ENCODE measurements around the gene PHOX2A. TPM values are rescaled to one million over a fixed set of nuclear protein-coding genes. Genes with fewer than 3 reads are reported as not detected.

Gene PHOX2A
- total and polyA plus RNA-seq, 5 experiments from 2014 or later, result not detected

GRCh38 chr11:72244361-72245262 is 636 bp upstream of the PHOX2A start:
- Mint-ChIP-seq H3K27me3 (peaks cover 28 to 51% (median 42%) of the 10 kb centered on the region in 5 donors), H3K4me3 (peak overlapping the region in 9 of 10 donors; percentile 6 to 81 (median 26)), H3K9me3 (peaks cover 0 to 7% (median 0%) of the 10 kb centered on the region in 9 donors), H3K36me3 (peaks cover 0 to 7% (median 1%) of the 10 kb centered on the region in 3 donors), H3K4me1 (peaks cover 26 to 31% (median 27%) of the 10 kb centered on the region in 4 donors), H3K27ac (peak overlapping the region in 1 of 10 donors; percentile 71)
- POLR2A ChIA-PET, result no interaction called here
- no peak for ATAC-seq
- no peak for DNase-seq

- Mint-ChIP-seq H3K4me3 (peak overlapping the region in 9 of 10 donors; percentile 6 to 74 (median 58)), H3K27me3 (peaks cover 30 to 48% (median 44%) of the 10 kb centered on the region in 5 donors), H3K27ac (no peak overlapping the region), H3K9me3 (peaks cover 0 to 7% (median 0%) of the 10 kb centered on the region in 9 donors), H3K4me1 (peaks cover 28 to 40% (median 34%) of the 10 kb centered on the region in 4 donors), H3K36me3 (peaks cover 0 to 9% (median 1%) of the 10 kb centered on the region in 3 donors)
- DNase-seq (no peak), ATAC-seq (no peak)
- POLR2A ChIA-PET, result no interaction called here
Measured at GRCh38 chr11:72243173-72244059, 560 bp downstream of the PHOX2A start.

GRCh38 chr11:72242141-72242540 is 1.8 kb downstream of the PHOX2A start:
- peak overlapping the region in 7 of 10 donors; percentile 3 to 54 (median 13) for H3K4me3 Mint-ChIP-seq
- POLR2A ChIA-PET, result no interaction called here

GRCh38 chr11:72241291-72241781 is 2.6 kb downstream of the PHOX2A start:
- ATAC-seq, result no peak
- peak overlapping the region in 8 of 10 donors; percentile 1 to 79 (median 60) for H3K4me3 Mint-ChIP-seq
- POLR2A ChIA-PET, result interaction anchor here (1.0 kb wide), 1 partner anchor 18 kb away, joined by 4 read pairs; no protein-coding TSS in a partner anchor

More at GRCh38 chr11:72242141-72242540, 1.8 kb downstream of the PHOX2A start:
- Mint-ChIP-seq H3K27ac (no peak overlapping the region), H3K36me3 (peaks cover 0 to 10% (median 1%) of the 10 kb centered on the region in 3 donors), H3K27me3 (peaks cover 30 to 47% (median 39%) of the 10 kb centered on the region in 5 donors), H3K4me1 (peaks cover 28 to 40% (median 34%) of the 10 kb centered on the region in 4 donors), H3K9me3 (peaks cover 0 to 7% (median 0%) of the 10 kb centered on the region in 9 donors)
- DNase-seq, result no peak
- no peak for ATAC-seq

GRCh38 chr11:72240461-72241290 is 3.3 kb downstream of the PHOX2A start:
- H3K9me3 Mint-ChIP-seq, result peaks cover 0 to 7% (median 0%) of the 10 kb centered on the region in 9 donors
- POLR2A ChIA-PET, result interaction anchor here (1.0 kb wide), 1 partner anchor 17 kb away, joined by 4 read pairs; no protein-coding TSS in a partner anchor
- peak overlapping the region; percentile 55 to 87 (median 78) for H3K4me3 Mint-ChIP-seq
- H3K27me3 Mint-ChIP-seq, result peaks cover 30 to 47% (median 39%) of the 10 kb centered on the region in 5 donors
- H3K36me3 Mint-ChIP-seq, result peaks cover 0 to 22% (median 1%) of the 10 kb centered on the region in 3 donors
- H3K27ac Mint-ChIP-seq, result peak overlapping the region in 5 of 10 donors; percentile 15 to 76 (median 63)
- DNase-seq (no peak), ATAC-seq (peak; percentile 17 to 42)
- H3K4me1 Mint-ChIP-seq, result peaks cover 28 to 40% (median 34%) of the 10 kb centered on the region in 4 donors

More at GRCh38 chr11:72241291-72241781, 2.6 kb downstream of the PHOX2A start:
- Mint-ChIP-seq H3K9me3 (peaks cover 0 to 7% (median 0%) of the 10 kb centered on the region in 9 donors), H3K36me3 (peaks cover 0 to 17% (median 1%) of the 10 kb centered on the region in 3 donors), H3K4me1 (peaks cover 28 to 40% (median 34%) of the 10 kb centered on the region in 4 donors), H3K27me3 (peaks cover 30 to 47% (median 39%) of the 10 kb centered on the region in 5 donors), H3K27ac (no peak overlapping the region)
- no peak for DNase-seq

GRCh38 chr11:72239849-72240460 is 4.0 kb downstream of the PHOX2A start:
- DNase-seq (no peak), ATAC-seq (peak in 1 of 2 donors; percentile 29)
- H3K4me1 Mint-ChIP-seq, result peaks cover 28 to 40% (median 34%) of the 10 kb centered on the region in 4 donors
- POLR2A ChIA-PET, result no interaction called here
- peaks cover 30 to 47% (median 39%) of the 10 kb centered on the region in 5 donors for H3K27me3 Mint-ChIP-seq
- peaks cover 0 to 22% (median 1%) of the 10 kb centered on the region in 3 donors for H3K36me3 Mint-ChIP-seq
- peaks cover 0 to 7% (median 0%) of the 10 kb centered on the region in 9 donors for H3K9me3 Mint-ChIP-seq
- H3K4me3 Mint-ChIP-seq, result peak overlapping the region in 9 of 10 donors; percentile 61 to 87 (median 79)
- H3K27ac Mint-ChIP-seq, result peak overlapping the region in 2 of 10 donors; percentile 69 to 76

GRCh38 chr11:72239313-72239848 is 4.6 kb downstream of the PHOX2A start:
- Mint-ChIP-seq H3K4me1 (peaks cover 28 to 44% (median 34%) of the 10 kb centered on the region in 4 donors), H3K4me3 (peak overlapping the region in 9 of 10 donors; percentile 28 to 82 (median 68)), H3K9me3 (peaks cover 0 to 7% (median 0%) of the 10 kb centered on the region in 9 donors), H3K36me3 (peaks cover 0 to 23% (median 1%) of the 10 kb centered on the region in 3 donors), H3K27ac (no peak overlapping the region), H3K27me3 (peaks cover 25 to 47% (median 33%) of the 10 kb centered on the region in 5 donors)
- ATAC-seq (peak in 1 of 2 donors; percentile 24), DNase-seq (no peak)
- POLR2A ChIA-PET, result no interaction called here

- H3K36me3 Mint-ChIP-seq, result peaks cover 0 to 28% (median 1%) of the 10 kb centered on the region in 3 donors
- peaks cover 25 to 47% (median 33%) of the 10 kb centered on the region in 5 donors for H3K27me3 Mint-ChIP-seq
- POLR2A ChIA-PET, result interaction anchor here (0.5 kb wide), 1 partner anchor 12 kb away, joined by 4 read pairs; no protein-coding TSS in a partner anchor
- H3K27ac Mint-ChIP-seq, result no peak overlapping the region
- no peak for DNase-seq
- H3K4me3 Mint-ChIP-seq, result peak overlapping the region in 1 of 10 donors; percentile 75
- H3K4me1 Mint-ChIP-seq, result peaks cover 31 to 49% (median 37%) of the 10 kb centered on the region in 4 donors
- H3K9me3 Mint-ChIP-seq, result peaks cover 0 to 7% (median 0%) of the 10 kb centered on the region in 9 donors
- ATAC-seq, result no peak
Measured at GRCh38 chr11:72238492-72239312, 5.3 kb downstream of the PHOX2A start.

GRCh38 chr11:72238040-72238450 is 5.9 kb downstream of the PHOX2A start:
- POLR2A ChIA-PET, result interaction anchor here (0.5 to 2.4 kb wide), 2 partner anchors 12 to 15 kb away, joined by 4 to 11 read pairs; no protein-coding TSS in a partner anchor
- DNase-seq (peak in 7 of 10 donors; percentile 18 to 50 (median 40)), ATAC-seq (peak; percentile 60 to 70)
- Mint-ChIP-seq H3K27ac (no peak overlapping the region), H3K4me3 (no peak overlapping the region), H3K4me1 (peaks cover 26 to 43% (median 35%) of the 10 kb centered on the region in 4 donors), H3K9me3 (peaks cover 0 to 3% (median 0%) of the 10 kb centered on the region in 9 donors), H3K27me3 (peaks cover 21 to 40% (median 28%) of the 10 kb centered on the region in 5 donors), H3K36me3 (peaks cover 0 to 29% (median 0%) of the 10 kb centered on the region in 3 donors)
